Fibroblast of peridontal ligament (primary cell): ENCODE data around the gene TXNL4A.
A peak's percentile ranks its signal among the peaks of the same experiment; 100 is the strongest.

ENCODE experiments used
- DNase-seq: peaks from one replicate; pipeline ENCODE4 v3.0.0-alpha.2; 2010; ENCODE audit errors: extremely low read depth

Gene TXNL4A

GRCh38 chr18:79948719-79949411, 39.5 kb downstream of the TXNL4A start:
- no peak for DNase-seq

DNA sequence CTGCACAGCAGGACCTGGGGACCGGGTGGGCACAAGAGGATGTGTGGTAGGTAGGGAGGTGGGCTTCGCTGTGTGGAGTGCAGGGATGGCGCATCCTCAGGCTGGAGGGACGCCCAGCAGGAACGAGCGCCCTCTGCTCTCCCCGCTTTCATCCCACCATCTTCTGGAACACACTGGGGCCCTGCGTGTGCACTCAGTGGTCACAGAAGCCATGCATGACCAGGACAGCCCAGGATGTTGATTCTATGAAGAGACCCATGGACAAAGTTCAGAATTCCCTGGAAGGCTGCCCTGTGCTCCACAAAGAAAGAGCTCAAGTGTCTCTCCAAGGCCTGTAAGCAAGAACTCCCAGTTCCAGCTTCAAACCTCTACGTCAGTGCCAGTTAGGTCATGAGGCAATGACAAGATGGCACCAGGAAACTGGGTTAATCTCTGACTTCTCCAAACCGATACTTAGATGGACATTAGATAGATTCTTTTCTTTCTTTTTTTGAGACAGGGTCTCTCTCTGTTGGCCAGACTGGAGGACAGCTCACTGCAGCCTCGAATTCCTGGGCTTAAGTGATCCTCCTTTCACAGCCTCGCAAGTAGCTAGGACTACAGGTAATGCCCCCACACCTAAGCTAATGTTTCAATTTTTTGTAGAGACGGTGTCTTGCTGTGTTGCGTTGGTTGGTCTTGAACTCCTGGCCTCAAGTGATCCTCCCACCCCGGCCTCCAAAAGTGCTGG, 40.3 kb downstream of the TXNL4A start:
- DNase-seq, result no peak

- peak; percentile 55 for DNase-seq
Measured at GRCh38 chr18:79947054-79947755, 41.2 kb downstream of the TXNL4A start.

DNA sequence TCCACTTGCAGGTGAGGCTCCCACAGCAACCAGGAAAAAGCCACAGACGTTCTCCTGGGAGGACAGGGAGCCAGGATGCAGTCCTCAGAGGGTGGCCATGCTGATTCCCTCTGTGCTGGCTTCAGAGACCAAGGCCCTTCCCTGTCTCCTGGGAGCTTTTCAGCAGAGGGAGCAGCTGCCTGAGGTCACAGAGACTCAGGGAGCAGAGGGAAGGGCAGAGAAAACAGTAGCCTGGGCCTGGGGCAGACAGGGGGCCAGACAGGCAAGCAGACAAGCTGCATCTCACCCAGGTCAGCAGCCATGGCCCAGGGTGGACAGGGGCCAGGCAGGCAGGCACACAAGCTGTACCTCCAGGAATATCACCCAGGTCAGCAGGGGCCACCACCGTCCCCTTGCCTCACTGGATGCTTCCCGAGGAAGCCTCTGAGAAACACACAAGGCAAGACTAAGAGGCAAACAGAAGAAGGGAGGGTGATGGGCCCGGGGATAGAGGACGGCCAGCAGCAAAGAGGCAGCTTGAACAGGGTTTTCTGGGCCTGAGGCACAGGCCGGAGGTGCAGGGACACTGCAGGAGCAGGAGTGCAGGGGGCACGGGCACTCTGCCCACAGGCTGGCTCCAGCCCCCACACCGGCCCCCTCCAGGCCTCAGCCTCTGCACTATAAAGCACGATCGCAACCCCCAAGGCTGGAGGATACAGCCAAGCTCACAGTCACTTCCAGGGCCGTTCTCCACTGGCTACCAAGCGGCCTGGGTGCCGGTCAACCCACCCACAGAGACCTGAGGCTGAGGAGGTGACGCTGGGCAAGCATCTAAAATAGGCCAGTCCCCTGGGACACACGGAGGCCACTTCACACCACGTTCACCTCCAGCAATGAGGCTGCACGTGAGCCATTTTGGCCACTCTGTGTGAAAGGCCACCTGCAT, 43.0 kb downstream of the TXNL4A start:
- no peak for DNase-seq

DNA sequence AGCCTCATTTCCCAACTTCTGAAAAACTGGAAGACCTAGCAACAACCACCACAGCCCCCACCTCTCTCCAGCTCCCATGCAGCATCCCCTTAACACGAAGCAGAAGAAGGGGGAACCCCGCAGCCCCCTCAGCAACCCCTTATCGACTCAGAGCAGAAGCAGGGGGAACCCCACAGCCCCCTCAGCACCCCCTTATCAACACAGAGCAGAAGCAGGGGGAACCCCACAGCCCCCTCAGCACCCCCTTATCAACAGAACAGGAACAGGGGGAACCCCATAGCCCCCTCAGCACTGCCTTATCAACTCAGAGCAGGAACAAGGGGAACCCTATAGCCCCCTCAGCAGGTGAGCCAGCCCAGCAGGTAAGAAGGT, 43.6 kb downstream of the TXNL4A start:
- no peak for DNase-seq

- DNase-seq, result no peak
Measured at GRCh38 chr18:79944126-79944731, 44.1 kb downstream of the TXNL4A start.

DNA sequence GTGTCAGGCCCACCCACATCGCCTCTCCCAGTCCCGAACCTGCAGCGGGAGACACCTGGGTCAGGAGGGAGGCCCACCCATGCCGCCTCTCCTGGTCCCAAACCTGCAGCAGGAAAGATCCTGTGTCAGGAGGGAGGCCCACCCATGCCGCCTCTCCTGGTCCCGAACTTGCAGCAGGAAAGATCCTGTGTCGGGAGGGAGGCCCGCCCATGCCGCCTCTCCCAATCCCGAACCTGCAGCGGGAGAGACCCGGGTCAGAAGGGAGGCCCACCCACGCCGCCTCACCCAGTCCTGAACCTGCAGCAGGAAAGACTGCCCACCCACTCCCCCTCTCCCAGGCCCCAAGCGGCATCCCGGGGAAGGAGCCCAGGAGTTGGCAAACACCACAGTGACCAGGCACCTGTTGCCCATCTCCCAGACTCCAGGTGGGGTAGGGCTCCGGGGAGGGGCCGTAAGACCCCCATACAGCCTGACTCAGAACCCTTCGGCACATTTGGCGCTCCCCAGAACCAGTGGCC, 44.7 kb downstream of the TXNL4A start:
- DNase-seq, result no peak

DNA sequence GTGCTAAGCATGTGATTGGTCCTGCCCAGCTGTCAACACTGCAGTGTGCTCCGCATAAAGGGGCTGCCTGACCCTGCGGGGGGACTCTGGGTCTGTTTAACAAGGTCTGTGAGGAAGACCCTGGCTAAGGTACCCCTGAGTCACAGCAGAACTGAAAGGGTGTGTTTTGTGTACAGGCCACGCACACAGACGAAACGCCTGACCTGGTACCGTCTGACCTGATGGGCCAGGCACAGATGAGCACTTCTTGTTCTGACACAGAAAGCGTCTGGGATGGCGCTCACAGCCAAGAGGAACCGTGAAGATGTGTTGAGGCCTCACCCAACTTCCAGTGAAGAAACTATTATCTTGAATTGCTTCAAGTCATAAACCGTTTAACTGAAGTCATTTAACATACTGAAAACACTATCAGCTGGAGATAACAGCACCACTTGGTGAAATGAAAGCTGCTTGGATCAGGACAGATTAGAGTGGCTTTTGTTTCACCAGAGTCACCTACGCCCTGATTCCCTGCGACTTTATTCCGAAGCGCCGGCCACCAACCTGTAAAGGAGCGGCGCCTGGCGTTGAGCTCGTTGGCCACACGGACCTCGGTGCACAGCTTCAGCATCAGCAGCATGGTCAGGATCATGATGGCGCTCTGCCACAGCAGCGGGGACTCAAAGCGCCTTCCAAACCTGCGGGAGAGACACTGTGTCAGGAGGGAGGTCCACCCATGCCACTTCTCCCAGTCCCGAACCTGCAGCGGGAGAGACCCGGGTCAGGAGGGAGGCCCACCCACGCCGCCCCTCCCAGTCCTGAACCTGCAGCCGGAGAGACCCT, 45.4 kb downstream of the TXNL4A start:
- no peak for DNase-seq

DNA sequence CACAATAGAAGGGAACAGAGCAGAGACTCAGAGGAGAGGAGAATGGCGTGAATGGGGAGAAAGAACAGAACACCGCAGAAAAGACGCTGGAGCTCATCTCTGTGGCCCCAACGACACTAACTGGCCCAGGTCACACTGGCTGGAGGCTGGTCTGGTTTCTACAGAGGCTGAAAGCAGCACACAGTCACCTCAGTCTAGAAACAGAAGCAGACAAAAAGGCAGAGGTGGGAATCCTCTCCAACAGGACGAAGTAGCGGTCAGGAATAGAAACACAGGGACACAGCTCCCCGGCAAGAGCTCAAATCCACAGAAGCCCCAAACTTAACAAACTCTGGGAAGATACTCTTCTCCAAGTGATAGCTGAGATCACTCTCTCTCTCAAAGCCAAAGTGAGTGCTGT, 46.2 kb downstream of the TXNL4A start:
- DNase-seq, result no peak

DNA sequence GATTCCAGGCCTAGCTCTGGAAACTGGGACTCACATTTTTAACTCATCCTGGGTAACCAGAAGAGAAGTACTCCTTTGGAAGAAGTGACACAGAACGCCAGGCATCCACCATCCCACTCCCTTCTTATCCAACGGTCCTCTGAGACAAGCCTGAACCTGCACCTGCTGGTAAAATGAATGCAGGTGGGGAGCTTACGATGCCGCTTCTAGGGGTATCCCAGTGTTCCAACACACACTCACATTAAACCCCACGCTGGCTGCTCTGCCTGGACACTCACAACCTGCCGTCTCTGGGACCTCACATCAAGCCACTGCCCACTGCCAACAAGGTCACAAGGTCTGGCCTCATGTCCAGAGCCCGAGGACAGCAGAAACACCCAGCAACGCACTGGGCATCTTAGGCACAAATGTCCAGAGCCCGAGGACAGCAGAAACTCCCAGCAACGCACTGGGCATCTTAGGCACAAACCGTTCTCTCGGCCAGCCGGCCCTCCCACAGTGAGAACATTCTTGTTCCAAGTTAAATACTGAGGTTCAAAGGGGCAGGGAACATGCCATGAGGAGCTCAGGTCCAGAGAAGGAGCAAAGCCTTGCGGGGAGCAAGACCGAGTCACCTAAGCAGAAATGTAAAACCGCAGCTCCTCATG, 46.8 kb downstream of the TXNL4A start:
- DNase-seq, result no peak

GRCh38 chr18:79940814-79941472, 47.4 kb downstream of the TXNL4A start:
- DNase-seq, result no peak

DNA sequence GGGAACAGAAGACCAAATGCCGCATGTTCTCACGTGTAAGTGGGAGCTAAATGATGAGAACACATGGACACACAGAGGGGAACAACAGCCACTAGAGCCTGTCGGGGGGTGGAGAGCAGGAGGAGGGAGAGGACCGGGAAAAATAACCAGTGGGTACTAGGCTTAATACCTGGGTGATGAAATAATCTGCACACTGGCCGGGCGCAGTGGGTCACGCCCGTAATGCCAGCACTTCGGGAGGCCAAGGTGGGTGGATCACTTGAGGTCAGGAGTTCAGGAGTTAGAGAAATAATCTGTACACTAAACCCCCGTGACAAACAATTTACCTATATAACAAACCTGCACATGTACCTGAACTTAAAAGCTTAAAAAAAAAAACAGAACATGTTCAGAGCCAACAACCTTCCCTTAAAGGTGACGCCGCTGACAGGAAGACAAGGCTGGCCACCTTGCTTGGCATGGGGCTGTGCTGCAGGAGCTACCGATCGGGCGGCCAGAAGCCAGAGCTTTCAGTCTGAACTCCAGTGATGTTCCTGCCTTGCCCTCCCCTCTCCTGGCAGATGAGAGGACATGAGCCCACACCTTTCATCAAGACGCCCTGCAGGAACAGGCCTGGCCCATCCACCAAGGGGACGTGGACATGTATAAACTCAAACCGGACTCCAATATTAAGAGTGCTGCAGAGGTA, 48.1 kb downstream of the TXNL4A start:
- no peak for DNase-seq

DNA sequence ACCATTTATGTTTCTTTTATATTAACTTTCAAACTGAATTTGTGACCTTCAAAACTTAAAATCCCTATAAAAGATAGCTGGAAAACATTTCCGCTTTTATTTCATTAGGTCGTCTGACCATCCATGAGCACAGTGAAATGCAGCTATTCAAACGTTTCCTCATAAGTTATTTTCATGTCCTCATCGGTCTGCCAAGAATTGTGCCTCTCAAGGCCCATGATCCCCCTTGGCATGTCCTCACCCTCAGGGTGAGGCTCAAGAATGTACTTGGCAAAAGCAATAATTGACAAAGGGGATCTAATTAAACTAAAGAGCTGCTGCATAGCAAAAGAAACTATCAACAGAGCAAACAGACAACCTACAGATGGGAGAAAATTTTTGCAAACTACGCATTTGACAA, 49.3 kb downstream of the TXNL4A start:
- DNase-seq, result no peak

GRCh38 chr18:79938196-79938595, 50.2 kb downstream of the TXNL4A start:
- DNase-seq, result no peak

- DNase-seq, result no peak
Measured at GRCh38 chr18:79937103-79937860, 51.1 kb downstream of the TXNL4A start.

DNA sequence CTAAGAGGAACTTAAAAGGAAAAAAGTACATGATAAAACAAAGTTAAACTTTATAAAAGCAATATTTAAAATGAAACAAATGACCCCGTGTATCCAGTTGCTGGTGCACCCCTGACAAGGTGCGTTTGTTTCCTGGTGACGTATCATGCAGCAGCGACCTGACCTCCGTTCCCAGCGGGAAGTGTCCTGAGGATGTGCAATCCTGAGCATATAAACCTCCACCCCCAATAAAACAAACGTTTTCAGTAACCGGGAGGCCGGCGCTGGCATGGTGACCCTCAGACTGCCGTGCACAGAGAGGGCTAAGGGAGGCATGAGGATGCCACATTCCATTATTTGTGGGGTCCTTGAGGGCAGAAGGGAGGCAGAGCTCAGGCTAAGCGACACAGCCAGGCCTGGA, 51.7 kb downstream of the TXNL4A start:
- no peak for DNase-seq

DNA sequence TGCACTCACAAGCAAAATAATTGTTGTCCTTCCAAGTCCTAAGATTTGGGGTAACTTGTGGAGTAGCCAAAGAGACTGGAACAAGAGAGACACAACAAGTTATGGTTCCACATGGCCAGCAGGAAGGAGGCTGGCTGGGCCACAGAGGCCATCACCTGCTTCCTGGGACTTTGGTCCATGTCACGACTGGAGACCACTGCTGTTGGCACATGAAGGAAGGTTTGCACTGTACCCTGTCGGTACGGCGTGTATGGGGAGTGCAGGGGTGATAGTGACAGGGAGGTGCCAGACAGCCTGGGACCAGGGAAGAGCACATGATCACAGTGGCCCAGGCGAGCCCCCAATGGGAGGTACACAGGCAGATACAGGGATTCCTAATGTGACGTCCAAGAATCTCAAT, 52.4 kb downstream of the TXNL4A start:
- no peak for DNase-seq

DNA sequence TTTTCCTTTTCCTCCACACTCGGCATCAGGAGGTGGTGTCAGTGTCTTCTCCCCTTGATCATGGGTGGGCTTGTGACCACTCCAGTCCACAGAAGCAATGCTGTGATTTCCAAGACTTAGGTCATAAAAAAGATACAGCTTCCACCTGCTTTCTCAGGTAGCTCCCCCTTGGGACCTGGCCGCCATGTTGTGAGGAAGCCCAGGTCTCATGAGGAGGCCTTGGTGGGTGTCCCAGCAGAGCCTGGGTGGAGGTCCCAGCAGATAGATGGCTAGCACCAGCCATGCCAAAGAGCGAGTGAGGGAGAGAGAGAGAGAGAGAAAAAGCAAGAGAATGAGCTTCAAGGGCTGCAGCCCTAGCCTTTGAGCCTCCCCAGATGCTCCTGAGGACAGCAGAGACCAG, 52.9 kb downstream of the TXNL4A start:
- no peak for DNase-seq
